Measurements from ENCODE around the gene NOTO. TPM values are rescaled to one million over a fixed set of nuclear protein-coding genes. Genes with fewer than 3 reads are reported as not detected.

The NOTO gene
- total and polyA plus RNA-seq, 2 of the 8 experiments (the other 6 are each of a cell fraction or from before 2014, with no cell fraction given) = 0.33 to 0.54 TPM

GRCh38 chr2:73176881-73177644 is 25.3 kb upstream of the NOTO start (continued):
- no peak for TF ChIP-seq CHD7 (IDR thresholded peaks at IDR 0.05; ENCODE audit: insufficient replicate concordance, low read length)
- TF ChIP-seq BRCA1 (IDR thresholded peaks at IDR 0.05; ENCODE audit: low read depth, low read length) = peak; percentile 65
- TF ChIP-seq, protein P1, sequence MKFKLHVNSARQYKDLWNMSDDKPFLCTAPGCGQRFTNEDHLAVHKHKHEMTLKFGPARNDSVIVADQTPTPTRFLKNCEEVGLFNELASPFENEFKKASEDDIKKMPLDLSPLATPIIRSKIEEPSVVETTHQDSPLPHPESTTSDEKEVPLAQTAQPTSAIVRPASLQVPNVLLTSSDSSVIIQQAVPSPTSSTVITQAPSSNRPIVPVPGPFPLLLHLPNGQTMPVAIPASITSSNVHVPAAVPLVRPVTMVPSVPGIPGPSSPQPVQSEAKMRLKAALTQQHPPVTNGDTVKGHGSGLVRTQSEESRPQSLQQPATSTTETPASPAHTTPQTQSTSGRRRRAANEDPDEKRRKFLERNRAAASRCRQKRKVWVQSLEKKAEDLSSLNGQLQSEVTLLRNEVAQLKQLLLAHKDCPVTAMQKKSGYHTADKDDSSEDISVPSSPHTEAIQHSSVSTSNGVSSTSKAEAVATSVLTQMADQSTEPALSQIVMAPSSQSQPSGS (IDR thresholded peaks at IDR 0.05; ENCODE audit: low read length) = no peak
- peak; percentile 92 for TF ChIP-seq KDM4A (IDR thresholded peaks at IDR 0.05; ENCODE audit: low read depth, low read length, severe bottlenecking)
- TF ChIP-seq POU5F1 (IDR thresholded peaks at IDR 0.05; ENCODE audit: low read depth, low read length) = no peak
- TF ChIP-seq EGR1 (IDR thresholded peaks at IDR 0.05; ENCODE audit: borderline replicate concordance, low read depth, low read length) = 0 out of 2 replicates have a peak, but pooled peaks have one; percentile 32
- TF ChIP-seq TEAD4 (IDR thresholded peaks at IDR 0.05; ENCODE audit: low read depth, low read length) = no peak
- no peak for TF ChIP-seq SRF (IDR thresholded peaks at IDR 0.05; ENCODE audit: low read depth, low read length)

Data from H1 (cell line).